ENCODE data around the gene COQ8B.

GRCh38 chr19:40735013-40735771, 18.5 kb upstream of the COQ8B start:
- TF ChIP-seq CTCF (IDR thresholded peaks at IDR 0.05), result no peak
- TF ChIP-seq EP300 (IDR thresholded peaks at IDR 0.05), result no peak
- no peak for TF ChIP-seq POLR2AphosphoS5 (IDR thresholded peaks at IDR 0.05)
- TF ChIP-seq POLR2A (IDR thresholded peaks at IDR 0.05), result no peak

Data from sigmoid colon (tissue), 4 donors.